GM21717 (cell line): Measurements from ENCODE around the gene FCHO1.
"Not testable (repeated sequence)": the region's sequence is repeated elsewhere in the genome, so short reads cannot be mapped to it uniquely, and the experiment has no call there.

Experiments
- ATAC-seq: cut with Tn5 transposase; IDR thresholded peaks from one replicate; pipeline ENCODE4 v1.9.1; 2021; ENCODE audit warnings: mild to moderate bottlenecking, moderate library complexity; ENCODE audit not compliant: unreplicated experiment

Gene FCHO1

GRCh38 chr19:17762505-17763229 lies 11.4 kb downstream of the FCHO1 start:
- ATAC-seq, result no peak

- ATAC-seq, result no peak
Measured at GRCh38 chr19:17764348-17764747, 13.1 kb downstream of the FCHO1 start.

GRCh38 chr19:17765069-17765618 lies 13.9 kb downstream of the FCHO1 start:
- ATAC-seq, result no peak

GRCh38 chr19:17766543-17767131 lies 15.4 kb downstream of the FCHO1 start:
- ATAC-seq, result no peak

- no peak for ATAC-seq
Measured at GRCh38 chr19:17767559-17767958, 16.3 kb downstream of the FCHO1 start.

- no peak for ATAC-seq
Measured at GRCh38 chr19:17770613-17771012, 19.3 kb downstream of the FCHO1 start.

GRCh38 chr19:17772172-17772571 lies 20.9 kb downstream of the FCHO1 start:
- ATAC-seq, result no peak

- no peak for ATAC-seq
Measured at GRCh38 chr19:17775245-17775927, 24.1 kb downstream of the FCHO1 start.

GRCh38 chr19:17775991-17776803 lies 24.9 kb downstream of the FCHO1 start:
- peak; percentile 46 for ATAC-seq

GRCh38 chr19:17777840-17778239 lies 26.6 kb downstream of the FCHO1 start:
- ATAC-seq, result not testable (repeated sequence)

GRCh38 chr19:17778251-17778967 lies 27.1 kb downstream of the FCHO1 start:
- ATAC-seq, result no peak

GRCh38 chr19:17778968-17779929 lies 28.0 kb downstream of the FCHO1 start:
- no peak for ATAC-seq

GRCh38 chr19:17780781-17781180 lies 29.5 kb downstream of the FCHO1 start:
- ATAC-seq, result no peak

- ATAC-seq, result not testable (repeated sequence)
Measured at GRCh38 chr19:17783721-17784120, 32.4 kb downstream of the FCHO1 start.

- ATAC-seq, result no peak
Measured at GRCh38 chr19:17784201-17785008, 33.1 kb downstream of the FCHO1 start.

GRCh38 chr19:17787274-17787913 lies 36.1 kb downstream of the FCHO1 start:
- ATAC-seq, result no peak

- no peak for ATAC-seq
Measured at GRCh38 chr19:17788632-17789031, 37.4 kb downstream of the FCHO1 start.
